Fibroblast of lung (primary cell): ENCODE results near the gene HIPK1.

Experiments
- EZH2 ChIP-seq: IDR thresholded peaks from 2 replicates; pipeline ENCODE4 v1.5.1; 2012; ENCODE audit warnings: low read length, control low read depth, mild to moderate bottlenecking; ENCODE audit errors: missing control alignments
- TF ChIP-seq, protein P1 (sequence below), 2 donors: IDR thresholded peaks in 1 of 2; conservative IDR thresholded peaks in 1 of 2; 1 replicate in 1 of 2; 2 replicates in 1 of 2; pipeline ENCODE4 v1.5.1; 2011 to 2012; ENCODE audit warnings: low read length in 2 of 2, control low read depth in 1 of 2, inconsistent platforms in 1 of 2, low read depth in 1 of 2, mild to moderate bottlenecking in 1 of 2

DNA sequence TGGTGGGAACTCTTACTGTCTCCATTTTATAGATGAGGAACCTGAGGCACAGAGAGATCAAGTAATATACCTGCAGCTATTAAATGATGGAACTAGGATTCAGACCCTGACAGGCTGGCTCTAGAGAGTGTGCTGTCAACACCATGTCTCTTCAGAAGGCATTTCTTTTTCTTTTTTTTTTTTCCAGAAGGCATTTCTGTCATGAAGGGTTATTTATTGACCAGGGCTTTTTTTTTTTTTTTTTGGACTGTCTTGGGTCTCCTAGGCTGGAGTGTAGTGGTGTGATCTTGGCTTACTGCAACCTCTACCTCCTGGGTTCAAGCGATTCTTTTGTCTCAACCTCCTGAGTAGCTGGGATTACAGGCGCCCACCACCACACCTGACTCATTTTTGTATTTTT, 22.6 kb downstream of the HIPK1 start:
- TF ChIP-seq, protein P1, sequence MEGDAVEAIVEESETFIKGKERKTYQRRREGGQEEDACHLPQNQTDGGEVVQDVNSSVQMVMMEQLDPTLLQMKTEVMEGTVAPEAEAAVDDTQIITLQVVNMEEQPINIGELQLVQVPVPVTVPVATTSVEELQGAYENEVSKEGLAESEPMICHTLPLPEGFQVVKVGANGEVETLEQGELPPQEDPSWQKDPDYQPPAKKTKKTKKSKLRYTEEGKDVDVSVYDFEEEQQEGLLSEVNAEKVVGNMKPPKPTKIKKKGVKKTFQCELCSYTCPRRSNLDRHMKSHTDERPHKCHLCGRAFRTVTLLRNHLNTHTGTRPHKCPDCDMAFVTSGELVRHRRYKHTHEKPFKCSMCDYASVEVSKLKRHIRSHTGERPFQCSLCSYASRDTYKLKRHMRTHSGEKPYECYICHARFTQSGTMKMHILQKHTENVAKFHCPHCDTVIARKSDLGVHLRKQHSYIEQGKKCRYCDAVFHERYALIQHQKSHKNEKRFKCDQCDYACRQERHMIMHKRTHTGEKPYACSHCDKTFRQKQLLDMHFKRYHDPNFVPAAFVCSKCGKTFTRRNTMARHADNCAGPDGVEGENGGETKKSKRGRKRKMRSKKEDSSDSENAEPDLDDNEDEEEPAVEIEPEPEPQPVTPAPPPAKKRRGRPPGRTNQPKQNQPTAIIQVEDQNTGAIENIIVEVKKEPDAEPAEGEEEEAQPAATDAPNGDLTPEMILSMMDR (conservative IDR thresholded peaks at IDR 0.05 in 1 of 2, IDR thresholded peaks at IDR 0.05 in 1 of 2; ENCODE audit: low read depth in 1 of 2, low read length in 2 of 2) = no peak
- TF ChIP-seq EZH2 = no peak
